Subcutaneous adipose tissue (tissue), 4 donors: ENCODE results near the gene TRIM9. TPM values are rescaled to one million over a fixed set of nuclear protein-coding genes. Genes with fewer than 3 reads are reported as not detected.

Experiments
- total RNA-seq, 4 donors: library from RNA; depleted of rRNA; stranded (reverse); fragments of >200 nt; gene quantifications; one replicate each; pipeline ENCODE4 v1.1.0, GENCODE V29; 2016
- TF ChIP-seq, protein P1 (sequence below): fragments of 450-650 bp; IDR thresholded peaks from one replicate; pipeline ENCODE4 v1.5.1; 2016; ENCODE audit warnings: low read depth, mild to moderate bottlenecking, control low read depth, antibody characterized with exemption, moderate library complexity

Gene TRIM9
- total RNA-seq, 4 donors from 2014 or later = 0.33 to 6.3 (median 3.0) TPM

GRCh38 chr14:51124029-51124428 is 29.1 kb upstream of the TRIM9 start:
- TF ChIP-seq, protein P1, sequence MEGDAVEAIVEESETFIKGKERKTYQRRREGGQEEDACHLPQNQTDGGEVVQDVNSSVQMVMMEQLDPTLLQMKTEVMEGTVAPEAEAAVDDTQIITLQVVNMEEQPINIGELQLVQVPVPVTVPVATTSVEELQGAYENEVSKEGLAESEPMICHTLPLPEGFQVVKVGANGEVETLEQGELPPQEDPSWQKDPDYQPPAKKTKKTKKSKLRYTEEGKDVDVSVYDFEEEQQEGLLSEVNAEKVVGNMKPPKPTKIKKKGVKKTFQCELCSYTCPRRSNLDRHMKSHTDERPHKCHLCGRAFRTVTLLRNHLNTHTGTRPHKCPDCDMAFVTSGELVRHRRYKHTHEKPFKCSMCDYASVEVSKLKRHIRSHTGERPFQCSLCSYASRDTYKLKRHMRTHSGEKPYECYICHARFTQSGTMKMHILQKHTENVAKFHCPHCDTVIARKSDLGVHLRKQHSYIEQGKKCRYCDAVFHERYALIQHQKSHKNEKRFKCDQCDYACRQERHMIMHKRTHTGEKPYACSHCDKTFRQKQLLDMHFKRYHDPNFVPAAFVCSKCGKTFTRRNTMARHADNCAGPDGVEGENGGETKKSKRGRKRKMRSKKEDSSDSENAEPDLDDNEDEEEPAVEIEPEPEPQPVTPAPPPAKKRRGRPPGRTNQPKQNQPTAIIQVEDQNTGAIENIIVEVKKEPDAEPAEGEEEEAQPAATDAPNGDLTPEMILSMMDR = no peak

DNA sequence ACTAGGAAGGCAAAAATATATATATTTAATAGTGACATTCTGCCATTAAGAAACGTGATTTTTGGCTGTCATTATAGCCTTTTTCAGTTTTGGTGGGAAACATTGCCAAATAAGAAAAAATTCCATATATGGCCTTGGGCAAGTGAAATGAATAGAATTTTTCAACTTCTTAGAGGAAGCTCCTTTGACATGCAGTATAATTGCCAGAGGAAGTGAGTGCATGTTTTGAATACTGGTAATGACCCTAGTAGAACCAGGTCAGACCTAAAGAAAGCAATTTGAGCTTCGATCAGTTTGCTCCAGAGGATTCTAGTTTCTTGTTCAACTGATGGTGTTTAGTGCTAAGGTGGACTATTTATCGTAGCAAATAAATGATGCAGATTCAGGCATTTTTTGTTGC is 26.2 kb upstream of the TRIM9 start:
- TF ChIP-seq, protein P1 = no peak

DNA sequence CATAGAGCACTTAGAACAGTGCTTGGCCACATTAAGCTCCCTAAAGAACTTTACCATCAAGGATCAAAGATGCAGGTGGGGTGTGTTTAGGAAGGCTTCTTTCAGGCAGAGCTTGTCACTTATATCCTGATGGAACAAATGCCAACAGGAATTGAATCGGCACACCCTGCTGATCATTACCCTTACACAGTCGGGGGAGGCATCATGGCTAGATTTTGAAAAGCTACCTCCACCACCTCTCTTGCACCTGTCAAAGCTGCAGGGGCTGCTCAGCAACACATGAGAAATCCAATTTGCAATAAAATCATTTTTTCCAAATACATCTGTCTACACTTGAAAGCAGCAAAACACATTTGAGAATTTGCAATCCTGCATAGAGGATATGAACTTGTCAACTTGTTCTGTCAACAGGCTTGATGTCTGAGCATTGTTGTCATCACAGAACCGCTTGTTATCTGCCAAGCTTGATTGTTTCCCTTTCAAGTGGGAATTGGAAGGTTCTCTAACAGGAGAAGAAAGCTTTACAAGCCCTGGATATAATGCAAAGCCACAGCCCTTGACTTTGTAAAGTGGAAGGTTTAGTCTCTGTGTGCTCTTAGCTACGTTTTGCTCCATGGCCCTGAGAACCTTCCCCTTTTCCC is 24.6 kb upstream of the TRIM9 start:
- TF ChIP-seq, protein P1 = no peak

DNA sequence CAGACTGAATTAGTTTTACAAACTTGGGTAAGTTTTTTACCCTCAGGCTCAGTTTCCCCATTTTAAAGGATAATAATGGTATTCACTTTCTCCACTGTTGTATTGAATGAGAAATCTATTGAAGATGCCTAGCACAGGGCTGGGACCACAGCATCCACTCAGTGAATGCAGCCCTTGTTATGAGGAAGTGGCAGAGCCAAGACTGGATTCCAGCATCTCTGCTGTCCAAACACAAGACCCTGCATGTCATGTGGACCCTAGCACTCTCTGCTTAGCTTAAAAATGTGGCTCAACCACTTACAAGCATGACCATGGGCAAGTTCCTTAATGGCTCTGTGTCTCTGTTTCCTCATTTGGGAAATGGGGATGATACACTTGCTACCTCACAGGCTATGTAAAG is 24.1 kb upstream of the TRIM9 start:
- TF ChIP-seq, protein P1 = no peak

DNA sequence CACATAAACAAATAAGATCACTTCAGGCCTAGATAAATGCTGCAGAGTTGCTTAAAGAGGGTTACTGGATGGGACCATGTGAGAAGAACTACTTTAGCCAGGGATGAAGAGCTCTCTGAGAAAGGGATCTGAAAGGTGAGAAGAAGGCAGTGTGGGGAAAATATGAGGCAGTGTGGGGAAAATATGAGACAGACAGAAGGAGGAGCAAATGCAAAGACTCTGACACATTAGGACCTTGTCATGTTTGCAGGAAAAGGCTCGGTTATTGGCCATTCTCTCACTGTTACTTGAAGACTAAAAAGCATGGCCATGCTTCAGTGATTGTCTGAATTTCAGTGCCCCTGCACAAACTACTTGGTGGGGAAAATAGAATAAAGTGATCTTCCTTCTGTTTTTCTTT is 22.7 kb upstream of the TRIM9 start:
- TF ChIP-seq, protein P1 = no peak

GRCh38 chr14:51116682-51117081 is 21.8 kb upstream of the TRIM9 start:
- TF ChIP-seq, protein P1 = no peak

DNA sequence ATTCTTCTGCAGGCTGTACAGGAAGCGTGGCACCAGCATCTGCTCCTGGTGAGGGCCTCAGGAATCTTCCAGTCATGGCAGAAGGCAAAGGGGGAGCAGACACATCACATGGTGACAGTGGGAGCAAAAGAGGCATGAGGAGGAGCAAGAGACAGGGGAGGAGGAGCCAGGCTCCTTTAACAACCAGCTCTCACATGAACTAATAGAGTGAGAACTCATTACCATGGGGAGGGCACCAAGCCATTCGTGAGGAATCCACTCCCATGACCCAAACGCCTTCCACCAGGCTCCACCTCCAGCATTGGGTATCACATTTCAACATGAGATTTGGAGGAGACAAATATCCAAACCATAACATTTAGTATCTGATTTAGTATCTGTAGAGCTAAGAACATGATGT is 14.7 kb upstream of the TRIM9 start:
- TF ChIP-seq, protein P1 = no peak
